ENCODE data around the gene AAR2. TPM values are rescaled to one million over a fixed set of nuclear protein-coding genes. Genes with fewer than 3 reads are reported as not detected.

AAR2 gene
- total RNA-seq, 1 experiment from 2014 or later: 36.9 TPM

- Histone ChIP-seq H4K91ac (ENCODE audit: insufficient read length, low read depth, low read length) (no peak overlapping the region), H2AFZ (ENCODE audit: low read length) (no peak overlapping the region), H2BK20ac (ENCODE audit: low read depth, low read length, poor library complexity, severe bottlenecking) (no peak overlapping the region), H2BK12ac (ENCODE audit: insufficient read length, low read depth, low read length) (no peak overlapping the region), H3T11ph (ENCODE audit: low read length) (no peak overlapping the region), H3K27ac (ENCODE audit: insufficient read length, low read depth, low read length) (no peak overlapping the region), H3K56ac (ENCODE audit: insufficient read length, low read depth, low read length) (no peak overlapping the region), H2AK5ac (ENCODE audit: insufficient read length, low read length) (no peak overlapping the region), H3K79me2 (ENCODE audit: insufficient read depth, low read length) (no peaks in the 10 kb centered on the region; the same call in 1 of the 2 replicates), H3K23me2 (ENCODE audit: insufficient read length, low read depth, low read length, poor library complexity, severe bottlenecking) (no peaks in the 10 kb centered on the region), H2BK120ac (ENCODE audit: low read depth, low read length, poor library complexity, severe bottlenecking) (no peak overlapping the region), H3K79me1 (ENCODE audit: insufficient read depth, low read depth, low read length, poor library complexity, severe bottlenecking) (no peaks in the 10 kb centered on the region), H2BK15ac (ENCODE audit: low read depth, low read length) (no peak overlapping the region), H3K27me3 (ENCODE audit: insufficient read depth, low read length) (no peaks in the 10 kb centered on the region), H4K20me1 (ENCODE audit: control insufficient read depth, insufficient read depth, insufficient read length) (no peaks in the 10 kb centered on the region), H4K5ac (ENCODE audit: insufficient read length, low read depth, low read length) (no peak overlapping the region), H4K8ac (replicated peaks; ENCODE audit: insufficient read length, low read depth, low read length) (no peak overlapping the region), H3K9me3 (ENCODE audit: control insufficient read depth, low read depth, low read length) (no peaks in the 10 kb centered on the region), H3K4me2 (ENCODE audit: insufficient read depth, insufficient read length, low read length) (no peak overlapping the region), H3K23ac (ENCODE audit: insufficient read length, low read depth, low read length) (no peak overlapping the region), H3K4me1 (ENCODE audit: insufficient read depth, low read length) (0 out of 2 replicates have a peak, but pooled peaks cover 5% of the 10 kb centered on the region), H3K18ac (ENCODE audit: insufficient read length, low read depth, low read length) (no peak overlapping the region), H3K4ac (ENCODE audit: low read depth, low read length) (no peak overlapping the region), H3K9ac (ENCODE audit: extremely low read depth, insufficient read length, low read length) (no peak overlapping the region), H3K14ac (ENCODE audit: insufficient read depth, low read length) (no peak overlapping the region), H2BK5ac (ENCODE audit: insufficient read length, low read length) (no peak overlapping the region)
- peaks cover 4% of the 10 kb centered on the region in 2 experiments; a peak in 3 of 4 replicates for H3K4me1 Mint-ChIP-seq
- H3K9me3 Mint-ChIP-seq: no peaks in the 10 kb centered on the region
- no CpG with 5 or more reads among the region's 3 CpGs for WGBS (ENCODE audit: extremely low coverage, insufficient read length, low lambda C conversion rate)
- DNase-seq: no peak
- H3K36me3 Mint-ChIP-seq (ENCODE audit: insufficient read depth in 1 of 3, low read depth in 3 of 3): peaks cover 11 to 46% (median 40%) of the 10 kb centered on the region in 3 experiments; a peak in 6 of 7 replicates
- no peak for TF ChIP-seq CTCF (conservative IDR thresholded peaks at IDR 0.05)
- H3K4me3 Mint-ChIP-seq: no peak overlapping the region
- H3K27ac Mint-ChIP-seq: peak overlapping the region in 2 of 3 experiments; percentile 22 to 62; a peak in 4 of 7 replicates
- H3K27me3 Mint-ChIP-seq (ENCODE audit: low read depth): no peaks in the 10 kb centered on the region
Observed at GRCh38 chr20:36252511-36252910, 16.2 kb downstream of the AAR2 start.

All from H9 (cell line).